HepG2 (cell line): ENCODE data around the gene CENPB. TPM values are rescaled to one million over a fixed set of nuclear protein-coding genes. Genes with fewer than 3 reads are reported as not detected.
A peak's percentile ranks its signal among the peaks of the same experiment; 100 is the strongest.

Experiments used
- CEBPB ChIP-seq: IDR thresholded peaks from 2 replicates; pipeline ENCODE4 v1.6.1; 2011; ENCODE audit warnings: low read depth, low read length, improper control_type of control experiment, borderline replicate concordance
- ESRRA ChIP-seq: sonication (generic); formaldehyde crosslinking; IDR thresholded peaks from 2 replicates; pipeline ENCODE4 v1.5.1; 2020; ENCODE audit warnings: mild to moderate bottlenecking, low read depth, missing genetic modification reagents
- KDM1A ChIP-seq: IDR thresholded peaks from 2 replicates; pipeline ENCODE4 v1.6.1; 2016; ENCODE audit warnings: missing compliant biosample characterization
- KLF15 ChIP-seq: sonication (generic); formaldehyde crosslinking; IDR thresholded peaks from 2 replicates; pipeline ENCODE4 v1.8.1; 2023; ENCODE audit warnings: borderline replicate concordance, mild to moderate bottlenecking, inconsistent platforms, missing genetic modification reagents, mixed read lengths
- PRMT3 ChIP-seq: sonication (generic); formaldehyde crosslinking; IDR thresholded peaks from 2 replicates; pipeline ENCODE4 v1.8.1; 2022; ENCODE audit warnings: low read depth, mild to moderate bottlenecking, moderate library complexity, missing genetic modification reagents, borderline replicate concordance
- SMARCC2 ChIP-seq: fragments of 450-650 bp; IDR thresholded peaks from 2 replicates; pipeline ENCODE4 v1.6.1; 2017; ENCODE audit warnings: antibody characterized with exemption, mild to moderate bottlenecking
- USF2 ChIP-seq, 2 experiments: sonication (generic) in 1 of 2; formaldehyde crosslinking in 1 of 2; IDR thresholded peaks; 2 replicates each; pipeline versions ENCODE4 v1.5.1 to v1.6.1; 2011 to 2020; ENCODE audit warnings: borderline replicate concordance in 1 of 2, low read depth in 1 of 2, low read length in 1 of 2, mild to moderate bottlenecking in 1 of 2, missing genetic modification reagents in 1 of 2, moderate library complexity in 1 of 2
- YEATS2 ChIP-seq: sonication (generic); formaldehyde crosslinking; IDR thresholded peaks from 2 replicates; pipeline ENCODE4 v1.4.0; 2020; ENCODE audit warnings: missing genetic modification reagents, borderline replicate concordance
- ZBTB20 ChIP-seq: sonication (generic); formaldehyde crosslinking; IDR thresholded peaks from 2 replicates; pipeline ENCODE4 v1.8.1; 2023; ENCODE audit warnings: missing genetic modification reagents, low read depth, mild to moderate bottlenecking, borderline replicate concordance
- ZBTB3 ChIP-seq: sonication (generic); formaldehyde crosslinking; IDR thresholded peaks from 2 replicates; pipeline ENCODE4 v1.4.0; 2020; ENCODE audit warnings: low read depth, mild to moderate bottlenecking, moderate library complexity, missing genetic modification reagents, borderline replicate concordance
- ZBTB34 ChIP-seq: sonication (generic); formaldehyde crosslinking; IDR thresholded peaks from 2 replicates; pipeline ENCODE4 v1.8.0; 2022; ENCODE audit warnings: mild to moderate bottlenecking, missing genetic modification reagents
- ZIK1 ChIP-seq: sonication (generic); formaldehyde crosslinking; IDR thresholded peaks from 2 replicates; pipeline ENCODE4 v1.5.0; 2020; ENCODE audit warnings: mild to moderate bottlenecking, low read depth, missing genetic modification reagents, borderline replicate concordance
- ZMAT3 ChIP-seq: sonication (generic); formaldehyde crosslinking; conservative IDR thresholded peaks from 2 replicates; pipeline ENCODE4 v1.7.0; 2021; ENCODE audit warnings: missing genetic modification reagents
- ZNF557 ChIP-seq: sonication (generic); formaldehyde crosslinking; IDR thresholded peaks from 2 replicates; pipeline ENCODE4 v1.4.0; 2020; ENCODE audit warnings: missing genetic modification reagents
- ZNF609 ChIP-seq: sonication (generic); formaldehyde crosslinking; IDR thresholded peaks from 2 replicates; pipeline ENCODE4 v1.4.0; 2020; ENCODE audit warnings: mild to moderate bottlenecking, missing genetic modification reagents, borderline replicate concordance
- ZNF790 ChIP-seq: sonication (generic); formaldehyde crosslinking; IDR thresholded peaks from 2 replicates; pipeline ENCODE4 v1.8.0; 2022; ENCODE audit warnings: missing genetic modification reagents, mild to moderate bottlenecking, borderline replicate concordance
- ZNF83 ChIP-seq: sonication (generic); formaldehyde crosslinking; IDR thresholded peaks from 2 replicates; pipeline ENCODE4 v1.4.0; 2020; ENCODE audit warnings: missing genetic modification reagents, mild to moderate bottlenecking, borderline replicate concordance
- polyA plus RNA-seq, 8 experiments: library from polyadenylated mRNA; depleted of rRNA in 3 of 8; stranded (reverse) in 7 of 8; unstranded in 1 of 8; fragments of >200 nt; fragmentation: Illumina TruSeq in 4 of 8; extraction: Trizol in 4 of 8; gene quantifications; 2 replicates each; pipeline versions ENCODE4 v1.2.1 to v1.2.3, GENCODE V29; 2011 to 2016; ENCODE audit warnings: low read depth in 4 of 8, missing spikeins in 1 of 8, mixed read lengths in 1 of 8; ENCODE audit not compliant: insufficient read depth in 1 of 8
- total RNA-seq, 5 experiments: library from RNA; depleted of rRNA; stranded (reverse); fragments of >200 nt; fragmentation: Illumina TruSeq; extraction: Trizol; gene quantifications; 2 replicates each; pipeline ENCODE4 v1.2.3, GENCODE V29; 2016; ENCODE audit warnings: low read depth in 1 of 5

Gene CENPB
- total and polyA plus RNA-seq, 2 of the 13 experiments (the other 11 are each of a cell fraction or from before 2014, with no cell fraction given), result 10.4 to 54.5 TPM

- TF ChIP-seq ZNF609 (CRISPR knock-in tag) (peak; percentile 75), ZNF83 (CRISPR knock-in tag) (0 out of 2 replicates have a peak, but pooled peaks have one; percentile 69), ZMAT3 (peak; percentile 94; the same call in 1 of the 2 replicates), YEATS2 (CRISPR knock-in tag) (peak; percentile 93), KDM1A (CRISPR knock-in tag) (0 out of 2 replicates have a peak, but pooled peaks have one; percentile 41), ZBTB34 (CRISPR knock-in tag) (peak; percentile 90; the same call in 1 of the 2 replicates), ESRRA (CRISPR knock-in tag) (no peak), SMARCC2 (no peak), ZBTB3 (CRISPR knock-in tag) (no peak), ZBTB20 (CRISPR knock-in tag) (peak; percentile 98; the same call in 1 of the 2 replicates), CEBPB (peak; percentile 98), USF2 (IDR thresholded peaks at IDR 0.05; ENCODE audit: low read depth, low read length) (peak; percentile 66; the same call in 1 of the 2 replicates), USF2 (CRISPR knock-in tag; IDR thresholded peaks at IDR 0.05; ENCODE audit: borderline replicate concordance) (peak; percentile 72), KLF15 (CRISPR knock-in tag) (peak; percentile 96), ZIK1 (peak; percentile 80; the same call in 1 of the 2 replicates), ZNF790 (CRISPR knock-in tag) (0 out of 2 replicates have a peak, but pooled peaks have one; percentile 45), ZNF557 (CRISPR knock-in tag) (no peak; the same call in 1 of the 2 replicates), PRMT3 (no peak; the same call in 1 of the 2 replicates)
Observed at GRCh38 chr20:3811467-3812258, 25.1 kb upstream of the CENPB start (continued).
